Thoracic aorta (tissue), 2 donors: ENCODE measurements around the gene GALNT10. TPM values are rescaled to one million over a fixed set of nuclear protein-coding genes. Genes with fewer than 3 reads are reported as not detected.

Experiments
- ATAC-seq: fragments of 150-250 bp; one replicate; pipeline ENCODE4 v1.8.0; 2017; ENCODE audit warnings: low read depth; ENCODE audit not compliant: insufficient number of reproducible peaks, low FRiP score
- DNase-seq: peaks from one replicate; pipeline ENCODE4 v3.0.0-alpha.2; 2020; ENCODE audit warnings: low spot score
- H3K27ac ChIP-seq, 2 donors: fragments of 200-600 bp; sonication (generic); 1 replicate in 1 of 2; 2 replicates in 1 of 2; pipeline ENCODE4 v1.5.1; 2016; ENCODE audit warnings: mild to moderate bottlenecking in 2 of 2, moderate library complexity in 2 of 2
- H3K27me3 ChIP-seq: fragments of 200-600 bp; sonication (generic); replicated peaks from 2 replicates; pipeline ENCODE4 v1.6.0; 2016; ENCODE audit warnings: mild to moderate bottlenecking; ENCODE audit not compliant: insufficient read depth
- H3K36me3 ChIP-seq: fragments of 200-600 bp; sonication (generic); one replicate; pipeline ENCODE4 v1.5.1; 2016
- H3K4me1 ChIP-seq, 2 donors: fragments of 200-600 bp; sonication (generic); 1 replicate in 1 of 2; 2 replicates in 1 of 2; pipeline versions ENCODE4 v1.5.1 to v1.6.0; 2016; ENCODE audit warnings: low read depth in 2 of 2, mild to moderate bottlenecking in 1 of 2; ENCODE audit not compliant: control insufficient read depth in 1 of 2
- H3K4me3 ChIP-seq: fragments of 200-600 bp; sonication (generic); 2 replicates; pipeline ENCODE4 v1.5.1; 2016; ENCODE audit warnings: mild to moderate bottlenecking
- H3K9me3 ChIP-seq: fragments of 200-600 bp; sonication (generic); 2 replicates; pipeline ENCODE4 v1.5.1; 2016
- CTCF ChIP-seq: fragments of 200-600 bp; sonication (generic); IDR thresholded peaks from one replicate; pipeline ENCODE4 v1.5.1; 2019; ENCODE audit warnings: antibody characterized with exemption
- total RNA-seq, 2 donors: library from RNA; depleted of rRNA; stranded (reverse); fragments of >200 nt; gene quantifications; one replicate each; pipeline versions ENCODE4 v1.1.0 to v1.2.3, GENCODE V29; 2016

The GALNT10 gene
- total RNA-seq, 2 donors from 2014 or later, result 43.0 to 52.7 TPM

DNA sequence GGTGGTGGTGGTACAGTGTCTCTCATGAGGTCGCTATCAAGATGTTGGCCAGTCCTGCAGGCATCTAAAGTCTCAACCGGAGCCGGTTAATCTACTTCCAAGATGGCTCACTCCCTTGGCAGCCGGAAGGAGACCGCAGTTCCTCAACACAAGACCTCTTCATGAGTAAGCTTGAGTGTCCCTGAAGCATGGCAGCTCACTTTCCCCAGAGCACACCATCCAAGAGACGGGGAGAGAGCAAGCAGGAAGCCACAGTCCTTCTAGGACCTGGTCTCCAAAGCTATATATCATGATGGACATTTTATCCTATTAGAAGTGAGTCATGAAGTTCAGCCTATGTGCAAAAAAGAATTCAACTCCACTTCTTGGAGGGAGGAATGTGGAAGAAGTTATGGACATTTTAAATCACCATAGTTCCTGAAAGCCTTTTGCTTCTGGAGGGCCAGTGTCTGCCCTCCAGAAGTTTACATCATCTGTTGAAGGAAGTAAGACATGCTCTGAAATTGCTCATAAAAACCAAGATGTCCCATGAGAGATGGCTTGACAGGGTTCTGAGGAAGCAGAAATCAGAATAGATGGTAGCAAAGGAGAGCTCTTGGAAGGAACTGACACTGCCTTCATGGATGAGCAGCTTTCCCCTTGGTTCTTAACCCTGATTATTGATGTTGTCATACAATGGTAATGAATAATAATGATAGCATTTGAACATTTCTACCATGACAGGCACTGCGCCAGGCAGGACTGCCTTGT, 21.3 kb downstream of the GALNT10 start:
- Histone ChIP-seq H3K4me1 (peaks cover 0 to 8% of the 10 kb centered on the region in 2 donors), H3K36me3 (peaks cover 5% of the 10 kb centered on the region), H3K27ac (no peak overlapping the region), H3K9me3 (peaks cover 5% of the 10 kb centered on the region), H3K4me3 (no peak overlapping the region), H3K27me3 (no peaks in the 10 kb centered on the region)
- no peak for DNase-seq
- no peak for ATAC-seq
- no peak for TF ChIP-seq CTCF

DNA sequence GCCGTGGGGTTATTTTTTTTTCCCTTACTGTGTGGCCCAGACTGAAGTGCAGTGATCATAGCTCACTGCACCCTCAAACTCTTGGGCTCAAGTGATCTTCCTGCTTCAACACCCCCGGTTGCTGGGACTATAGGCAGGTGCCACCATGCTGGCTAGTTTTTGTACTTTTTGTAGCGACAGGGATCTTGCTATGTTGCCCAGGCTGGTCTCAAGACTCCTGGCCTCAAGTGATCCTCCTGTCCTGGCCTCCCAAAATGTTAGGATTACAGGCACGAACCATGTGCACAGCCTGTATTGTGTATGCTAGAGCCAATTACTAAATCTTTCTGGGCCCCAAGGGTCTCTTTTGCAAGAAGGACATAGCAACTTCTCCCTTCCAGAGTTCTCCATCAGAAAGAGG, 23.1 kb downstream of the GALNT10 start:
- ATAC-seq, result no peak
- no peak overlapping the region for H3K4me3 ChIP-seq
- H3K36me3 ChIP-seq, result peaks cover 5% of the 10 kb centered on the region
- H3K9me3 ChIP-seq, result peaks cover 5% of the 10 kb centered on the region
- H3K27ac ChIP-seq, result no peak overlapping the region
- peaks cover 0 to 18% of the 10 kb centered on the region in 2 donors for H3K4me1 ChIP-seq
- H3K27me3 ChIP-seq, result no peaks in the 10 kb centered on the region
- DNase-seq, result no peak
- no peak for TF ChIP-seq CTCF

GRCh38 chr5:154214371-154215106, 24.0 kb downstream of the GALNT10 start:
- Histone ChIP-seq H3K36me3 (no peaks in the 10 kb centered on the region), H3K27me3 (no peaks in the 10 kb centered on the region), H3K4me1 (peaks cover 0 to 18% of the 10 kb centered on the region in 2 donors), H3K9me3 (no peaks in the 10 kb centered on the region), H3K4me3 (no peak overlapping the region), H3K27ac (no peak overlapping the region)
- DNase-seq (no peak), ATAC-seq (no peak)
- no peak for TF ChIP-seq CTCF

GRCh38 chr5:154215571-154216325, 25.2 kb downstream of the GALNT10 start:
- H3K9me3 ChIP-seq, result no peaks in the 10 kb centered on the region
- no peaks in the 10 kb centered on the region for H3K27me3 ChIP-seq
- H3K27ac ChIP-seq, result no peak overlapping the region
- TF ChIP-seq CTCF, result no peak
- ATAC-seq (no peak), DNase-seq (no peak)
- peaks cover 6 to 28% of the 10 kb centered on the region in 2 donors for H3K4me1 ChIP-seq
- no peaks in the 10 kb centered on the region for H3K36me3 ChIP-seq
- no peak overlapping the region for H3K4me3 ChIP-seq

- Histone ChIP-seq H3K27me3 (no peaks in the 10 kb centered on the region), H3K27ac (no peak overlapping the region), H3K4me3 (no peak overlapping the region), H3K4me1 (peaks cover 19 to 45% of the 10 kb centered on the region in 2 donors), H3K9me3 (no peaks in the 10 kb centered on the region), H3K36me3 (no peaks in the 10 kb centered on the region)
- DNase-seq (no peak), ATAC-seq (no peak)
- no peak for TF ChIP-seq CTCF
Observed at GRCh38 chr5:154217462-154217861, 26.9 kb downstream of the GALNT10 start.
